Measurements from ENCODE around the gene KLHL33. TPM values are rescaled to one million over a fixed set of nuclear protein-coding genes. Genes with fewer than 3 reads are reported as not detected.

The KLHL33 gene
- polyA plus RNA-seq, 3 donors: 0.04 TPM; not detected in 2

- intact Hi-C loops (cut with micrococcal nuclease): loop anchor here in 1 of 2 donors (10.0 kb wide), 1 partner anchor 51 kb away; the partner anchor contains the start of genes PIP4P1 and PNP
- Histone ChIP-seq H3K27me3 (ENCODE audit: control insufficient read depth in 2 of 2, insufficient read depth in 2 of 2, low read length in 2 of 2) (no peaks in the 10 kb centered on the region), H3K4me2 (replicated peaks; ENCODE audit: extremely low read depth, low read length, poor library complexity, severe bottlenecking) (peak overlapping the region; percentile 77), H3K4me1 (ENCODE audit: control insufficient read depth in 1 of 2, insufficient read depth in 2 of 2, low read length in 2 of 2) (peaks cover 30 to 37% of the 10 kb centered on the region in 2 donors), H3K36me3 (replicated peaks in 1 of 2; ENCODE audit: control insufficient read depth in 1 of 2, insufficient read depth in 2 of 2, low read length in 2 of 2) (peaks cover under 1 to 8% of the 10 kb centered on the region in 2 donors), H3K4me3 (replicated peaks in 1 of 3; ENCODE audit: low read depth in 2 of 3, low read length in 3 of 3) (peak overlapping the region; percentile 82 to 95 (median 86)), H3K79me2 (ENCODE audit: insufficient read depth, low read length) (peaks cover 58% of the 10 kb centered on the region), H4K20me1 (ENCODE audit: insufficient read depth, low read length) (peaks cover 41% of the 10 kb centered on the region), H3K9me3 (replicated peaks in 1 of 2; ENCODE audit: control insufficient read depth in 1 of 2, insufficient read depth in 1 of 2, low read length in 2 of 2) (no peaks in the 10 kb centered on the region), H3K27ac (ENCODE audit: low read depth in 1 of 2, low read length in 2 of 2) (peak overlapping the region; percentile 73 to 82), H3K9ac (ENCODE audit: insufficient read depth, low read length, poor library complexity, severe bottlenecking) (peak overlapping the region; percentile 69), H2AFZ (ENCODE audit: insufficient read depth, low read depth, low read length, poor library complexity, severe bottlenecking) (peak overlapping the region; percentile 78)
- H3K4me3 Mint-ChIP-seq: peak overlapping the region; percentile 97 to 98
- H3K27me3 Mint-ChIP-seq (ENCODE audit: low read depth in 3 of 3): peaks cover 0 to 1% (median 0%) of the 10 kb centered on the region in 3 donors
- H3K9me3 Mint-ChIP-seq: no peaks in the 10 kb centered on the region
- H3K36me3 Mint-ChIP-seq: peaks cover 4 to 7% of the 10 kb centered on the region in 2 donors
- DNase-seq: peak in 2 of 3 donors; percentile 14 to 42
- 0% methylated on average over 9 of the region's 9 CpGs for WGBS (ENCODE audit: insufficient coverage)
- H3K27ac Mint-ChIP-seq: peak overlapping the region; percentile 83 to 97 (median 92)
- peaks cover 51% of the 10 kb centered on the region for H3K4me1 Mint-ChIP-seq
- no peak for TF ChIP-seq CTCF (IDR thresholded peaks at IDR 0.05)
Observed at GRCh38 chr14:20413744-20414082, 22.3 kb downstream of the KLHL33 start.

- Histone ChIP-seq H3K4me3 (replicated peaks in 1 of 3; ENCODE audit: low read depth in 2 of 3, low read length in 3 of 3) (peak within 1 kb of the TSS; percentile 82 to 95 (median 86)), H3K4me2 (replicated peaks; ENCODE audit: extremely low read depth, low read length, poor library complexity, severe bottlenecking) (peak within 1 kb of the TSS; percentile 77), H3K27ac (ENCODE audit: low read depth in 1 of 2, low read length in 2 of 2) (peak within 1 kb of the TSS; percentile 73 to 82), H2AFZ (ENCODE audit: insufficient read depth, low read depth, low read length, poor library complexity, severe bottlenecking) (peak within 1 kb of the TSS; percentile 78), H3K9ac (ENCODE audit: insufficient read depth, low read length, poor library complexity, severe bottlenecking) (peak within 1 kb of the TSS; percentile 69), H3K27me3 (ENCODE audit: control insufficient read depth in 2 of 2, insufficient read depth in 2 of 2, low read length in 2 of 2) (no peaks in the 10 kb centered on the region), H4K20me1 (ENCODE audit: insufficient read depth, low read length) (peaks cover 47% of the 10 kb centered on the region), H3K4me1 (ENCODE audit: control insufficient read depth in 1 of 2, insufficient read depth in 2 of 2, low read length in 2 of 2) (peaks cover 29 to 35% of the 10 kb centered on the region in 2 donors), H3K36me3 (replicated peaks in 1 of 2; ENCODE audit: control insufficient read depth in 1 of 2, insufficient read depth in 2 of 2, low read length in 2 of 2) (peaks cover 6 to 13% of the 10 kb centered on the region in 2 donors), H3K79me2 (ENCODE audit: insufficient read depth, low read length) (peaks cover 64% of the 10 kb centered on the region), H3K9me3 (replicated peaks in 1 of 2; ENCODE audit: control insufficient read depth in 1 of 2, insufficient read depth in 1 of 2, low read length in 2 of 2) (no peaks in the 10 kb centered on the region)
- intact Hi-C loops (cut with micrococcal nuclease): loop anchor here in 1 of 2 donors (10.0 kb wide), 1 partner anchor 52 kb away; the partner anchor contains the start of genes PIP4P1 and PNP
- H3K4me1 Mint-ChIP-seq: peaks cover 50% of the 10 kb centered on the region
- TF ChIP-seq CTCF (IDR thresholded peaks at IDR 0.05): no peak
- H3K27me3 Mint-ChIP-seq (ENCODE audit: low read depth in 3 of 3): peaks cover 0 to 1% (median 0%) of the 10 kb centered on the region in 3 donors
- H3K9me3 Mint-ChIP-seq: no peaks in the 10 kb centered on the region
- peak within 1 kb of the TSS; percentile 97 to 98 for H3K4me3 Mint-ChIP-seq
- WGBS (ENCODE audit: insufficient coverage): 0% methylated on average over 27 of the region's 43 CpGs
- H3K36me3 Mint-ChIP-seq: peaks cover 8 to 10% of the 10 kb centered on the region in 2 donors
- H3K27ac Mint-ChIP-seq: peak within 1 kb of the TSS; percentile 83 to 97 (median 92)
- peak; percentile 45 to 61 (median 52) for DNase-seq
Observed at GRCh38 chr14:20412876-20413743, 22.9 kb downstream of the KLHL33 start, which contains the start of gene TEP1. TSS of gene TEP1 (minus strand) at chr14:20413501. CDS start at chr14:20408439, 5,062 bp downstream.
